Stimulated activated CD4-positive, alpha-beta T cell treated with anti-CD3 and anti-CD28 coated beads, Interleukin-4, amount 100 ng/mL, for 48 hours (primary cell): ENCODE results near the gene UPF1.
"Not testable (repeated sequence)": the region's sequence is repeated elsewhere in the genome, so short reads cannot be mapped to it uniquely, and the experiment has no call there.

ENCODE experiments used
- DNase-seq, 2 donors: peaks; one replicate each; pipeline ENCODE4 v3.0.0-alpha.2; 2020; ENCODE audit warnings: low read depth in 2 of 2

Gene UPF1

GRCh38 chr19:18898607-18899408 lies 67.0 kb downstream of the UPF1 start:
- no peak for DNase-seq

DNA sequence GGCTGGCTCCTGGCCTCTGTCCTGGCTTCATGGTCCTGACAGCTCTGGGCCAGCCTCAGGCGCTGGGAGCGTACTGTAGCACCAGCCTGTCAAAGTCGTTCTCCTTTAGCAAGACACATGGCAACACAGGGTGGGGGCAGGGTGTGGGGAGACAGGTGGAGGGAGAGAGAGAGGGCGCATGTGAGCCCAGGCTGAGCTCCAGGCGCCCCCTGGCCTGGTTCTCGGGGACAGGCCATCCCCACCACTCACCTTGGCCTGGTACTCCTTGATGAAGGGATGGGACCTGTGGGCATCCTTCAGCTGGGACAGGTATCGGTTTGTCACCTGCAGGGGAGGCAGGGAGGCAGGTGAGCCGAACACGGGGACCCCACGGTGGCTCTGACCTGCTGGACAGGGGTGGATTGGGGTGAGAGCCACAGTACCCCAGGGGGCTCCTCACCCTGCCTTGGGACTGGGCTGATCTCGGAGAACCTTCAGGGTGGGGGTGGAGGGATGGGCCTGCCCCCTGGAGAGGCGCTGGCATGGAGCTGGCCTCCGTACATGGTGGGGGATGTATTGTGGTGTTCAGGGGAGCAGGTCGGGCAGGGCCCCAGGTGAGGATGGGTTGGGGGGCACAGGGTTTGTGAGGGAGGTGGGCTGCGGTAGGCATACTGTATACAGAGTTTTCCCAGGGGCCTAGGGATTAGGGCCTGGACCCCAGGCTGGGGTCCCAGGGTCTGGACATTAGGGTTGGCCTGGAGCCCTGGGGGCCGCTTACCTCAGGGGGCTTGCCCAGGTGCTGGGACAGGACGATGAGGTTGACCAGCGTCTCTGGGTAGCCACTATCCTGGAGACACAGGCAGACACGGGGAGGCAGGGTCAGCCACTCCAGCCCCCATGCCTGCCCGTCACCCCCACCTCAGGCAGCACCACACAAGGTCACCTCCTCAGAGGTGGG lies 68.1 kb downstream of the UPF1 start:
- DNase-seq: no peak

DNA sequence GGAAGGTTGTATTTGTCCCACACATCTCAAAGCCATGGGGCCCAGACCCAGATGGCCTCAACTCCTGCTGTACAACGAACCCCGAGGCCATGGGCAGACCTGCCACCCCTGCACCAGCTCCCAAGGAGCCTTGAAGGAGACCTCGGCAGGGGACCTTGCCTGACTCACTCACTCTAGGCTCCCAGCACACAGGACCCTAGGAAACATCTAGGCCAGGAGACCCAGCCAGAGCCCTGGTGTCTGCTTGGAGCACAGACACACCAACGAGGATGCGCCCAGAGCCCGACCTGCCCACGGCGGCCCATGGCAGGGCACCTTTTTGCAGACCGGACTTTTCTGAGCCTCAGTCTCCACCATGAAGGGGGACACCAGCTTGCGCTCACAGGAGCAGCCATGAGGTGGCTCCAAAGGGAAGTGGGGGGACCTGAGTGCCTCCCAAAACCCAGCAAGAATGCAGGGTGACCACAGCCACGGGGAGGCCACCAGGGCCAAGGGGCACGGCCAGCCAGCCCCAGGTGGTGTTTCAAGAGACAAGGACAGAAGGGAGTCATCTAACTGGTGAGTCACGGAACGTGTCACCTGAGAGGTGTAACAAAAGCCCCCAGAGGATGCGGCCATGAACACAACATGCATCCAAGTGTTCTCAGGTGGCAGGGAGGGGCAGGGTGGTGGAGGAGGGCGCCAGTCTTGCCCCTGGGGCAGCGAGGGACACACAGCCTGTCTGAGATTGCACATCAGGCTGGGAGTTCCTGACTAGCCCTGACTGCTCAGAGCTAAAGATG lies 69.1 kb downstream of the UPF1 start:
- no peak for DNase-seq

DNA sequence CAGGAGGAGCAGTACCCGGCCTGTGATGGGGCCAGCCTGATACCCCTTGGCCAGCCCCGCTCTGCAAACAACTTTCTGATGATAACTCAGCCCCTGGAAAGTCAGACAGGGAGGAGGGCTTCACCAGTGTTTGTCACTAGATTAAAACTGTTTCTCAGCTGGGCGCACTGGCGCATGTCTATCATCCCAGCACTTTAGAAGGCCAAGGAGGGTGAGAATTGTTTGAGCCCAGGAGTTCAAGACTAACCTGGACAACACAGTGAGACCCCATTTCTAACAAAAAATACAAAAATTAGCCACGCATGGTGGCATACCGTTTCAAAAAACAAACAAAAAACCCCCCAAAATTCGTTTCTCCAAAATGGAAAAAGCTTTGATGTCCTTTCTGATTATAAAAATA lies 69.7 kb downstream of the UPF1 start:
- no peak for DNase-seq

GRCh38 chr19:18902519-18902918 lies 70.8 kb downstream of the UPF1 start:
- DNase-seq: not testable (repeated sequence)

DNA sequence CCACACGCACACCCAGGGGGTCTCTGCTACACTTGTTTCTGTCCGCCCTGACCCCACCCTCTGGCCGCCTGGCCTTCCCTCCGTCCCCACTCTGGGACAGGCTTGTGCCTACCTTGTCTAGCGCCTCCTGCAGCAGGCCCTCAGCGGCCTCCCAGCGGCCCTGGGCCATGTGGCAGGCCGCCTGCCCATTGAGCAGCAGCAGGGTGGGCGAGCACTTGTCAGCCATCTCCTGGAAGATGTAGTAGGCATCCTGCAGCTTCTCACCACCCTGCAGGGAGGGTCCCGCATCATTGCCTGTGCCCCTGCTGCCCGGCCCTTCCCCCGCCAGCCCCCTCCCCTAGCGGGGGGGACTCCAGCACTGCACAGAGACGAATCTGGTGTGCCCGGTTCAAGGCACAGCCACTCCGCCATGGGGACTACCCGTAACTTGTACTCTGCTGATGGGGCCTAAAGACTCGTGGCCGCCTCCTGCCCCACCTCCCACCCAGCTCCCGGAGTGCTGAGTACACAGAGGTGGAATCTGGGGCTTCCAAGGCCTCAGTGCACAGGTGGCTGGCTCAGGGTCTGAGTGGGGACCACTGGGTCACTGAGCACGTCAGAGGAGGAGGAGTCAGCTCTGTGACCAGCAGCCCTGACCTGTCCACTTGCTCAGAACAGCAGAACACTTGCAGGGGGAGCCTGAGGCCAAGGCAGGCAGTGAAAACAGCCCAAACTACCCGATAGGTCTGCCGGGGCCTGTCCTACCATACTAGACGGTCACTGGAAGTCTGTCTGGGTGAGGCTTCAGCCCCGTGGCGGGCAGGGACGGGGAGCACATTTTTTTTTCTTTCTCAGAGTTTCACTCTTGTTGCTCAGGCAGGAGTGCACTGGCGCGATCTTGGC lies 71.6 kb downstream of the UPF1 start:
- no peak for DNase-seq

DNA sequence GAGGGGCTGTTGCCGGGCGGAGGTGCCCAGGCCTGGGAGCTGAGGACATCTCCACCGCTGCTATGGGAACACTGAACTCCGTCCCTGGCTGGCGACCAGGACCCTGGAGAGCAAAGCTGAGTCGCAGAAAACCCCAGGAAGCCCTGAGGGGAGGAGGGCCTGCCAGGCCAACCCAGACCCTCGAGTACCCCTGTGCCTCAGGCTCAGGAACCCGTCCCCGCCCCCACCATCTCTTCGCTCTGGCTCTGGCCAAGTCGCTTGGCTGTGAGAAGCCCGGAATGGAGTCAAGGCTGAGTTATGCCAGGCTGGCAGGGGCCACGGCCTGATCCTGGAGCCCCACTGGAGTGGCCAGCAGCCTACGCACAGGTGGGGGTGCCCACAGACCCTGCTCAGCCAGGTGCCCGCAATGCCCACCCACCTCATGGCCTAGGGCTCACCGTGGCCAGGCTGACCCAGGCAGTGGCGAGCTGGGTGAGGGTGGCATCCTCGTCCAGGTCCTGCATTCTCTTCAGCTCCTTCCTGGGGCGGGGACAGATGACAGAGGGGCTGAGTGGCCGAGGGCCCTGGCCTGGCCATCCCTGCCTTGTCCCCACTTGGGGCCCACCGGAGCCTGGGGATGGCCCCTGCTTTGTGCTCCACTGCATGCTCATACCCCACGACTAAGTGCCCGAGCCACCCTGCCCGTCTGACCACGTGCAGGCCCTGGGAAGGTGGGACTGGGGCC lies 72.7 kb downstream of the UPF1 start:
- no peak for DNase-seq

GRCh38 chr19:18905058-18905456 lies 73.3 kb downstream of the UPF1 start:
- no peak for DNase-seq

- no peak for DNase-seq
These were observed 73.9 kb downstream of the UPF1 start for GRCh38 chr19:18905513-18906236.

GRCh38 chr19:18906605-18907519 lies 75.1 kb downstream of the UPF1 start:
- no peak for DNase-seq

DNA sequence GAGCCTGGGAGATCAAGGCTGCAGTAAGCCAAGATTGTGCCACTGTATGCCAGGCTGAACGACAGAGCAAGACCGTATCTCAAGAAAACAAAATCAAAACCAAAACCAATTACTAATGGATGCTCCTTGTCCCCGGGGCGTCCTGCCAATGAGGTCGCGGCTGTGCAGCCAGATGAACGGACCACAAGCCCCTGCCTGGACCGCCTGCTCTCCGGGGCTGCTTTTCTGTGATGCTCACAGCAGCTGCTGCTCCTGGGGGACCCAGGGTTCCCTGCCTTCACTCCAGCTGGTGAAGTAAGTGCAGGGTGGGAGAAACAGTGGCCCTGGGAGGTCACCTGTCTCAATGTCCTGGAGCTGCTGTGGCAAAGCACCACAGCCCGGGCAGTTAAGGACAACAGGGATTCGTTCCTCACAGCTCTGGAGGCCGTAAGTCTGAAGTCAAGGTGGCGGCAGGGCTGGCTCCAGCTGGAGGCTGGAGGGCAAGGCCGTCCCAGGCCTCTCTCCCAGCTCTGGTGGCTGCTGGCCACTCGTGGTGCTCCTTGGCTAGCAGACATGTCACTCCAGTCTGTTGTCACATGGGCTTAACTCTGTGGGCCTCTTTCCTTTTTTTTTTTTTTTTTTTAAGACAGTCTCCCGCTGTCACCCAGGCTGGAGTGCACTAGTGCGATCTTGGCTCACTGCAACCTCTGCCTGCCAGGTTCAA lies 77.3 kb downstream of the UPF1 start:
- DNase-seq: no peak

- DNase-seq: no peak
These were observed 78.3 kb downstream of the UPF1 start for GRCh38 chr19:18910010-18910409.

GRCh38 chr19:18910801-18911436 lies 79.2 kb downstream of the UPF1 start:
- DNase-seq: no peak

DNA sequence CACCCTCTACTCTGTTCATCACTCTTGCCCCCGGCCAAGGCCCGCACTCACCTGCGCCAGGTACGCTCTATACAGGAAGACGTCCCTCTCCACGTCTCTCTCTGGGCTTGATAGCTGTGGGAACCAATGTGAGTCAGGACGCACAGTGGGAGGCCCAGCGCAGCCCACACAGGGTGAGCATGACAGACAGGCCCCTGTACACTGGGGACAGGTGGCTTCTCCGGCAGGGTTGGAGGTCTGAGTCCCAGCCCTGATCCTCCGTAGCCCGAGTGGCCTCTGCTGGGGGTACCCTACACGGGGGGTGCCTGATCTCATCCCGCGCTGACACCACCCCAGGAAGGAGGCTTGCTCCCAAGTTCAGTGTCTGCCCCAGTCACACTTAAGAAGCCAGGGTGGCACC lies 81.2 kb downstream of the UPF1 start:
- no peak for DNase-seq

DNA sequence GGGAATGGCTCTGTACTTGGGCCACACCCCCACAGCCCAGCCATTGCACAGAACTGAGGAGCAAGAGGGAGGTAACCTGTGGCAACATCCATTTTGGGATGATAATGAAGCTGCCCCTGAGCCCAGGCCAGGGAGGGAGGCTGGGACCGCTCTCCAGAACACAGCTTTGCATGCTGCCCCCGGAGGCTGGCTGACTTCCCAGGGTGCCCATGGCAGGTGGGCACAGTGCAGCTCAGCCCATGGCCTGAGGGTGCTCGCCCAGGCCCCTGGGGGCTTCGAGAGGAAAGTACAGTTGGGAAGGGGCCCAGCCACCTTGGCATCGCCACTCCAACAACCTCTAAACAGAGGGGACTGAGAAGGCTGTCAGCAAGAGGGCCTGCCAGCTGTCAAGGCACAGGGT lies 81.7 kb downstream of the UPF1 start:
- DNase-seq: no peak

- DNase-seq: peak in 1 of 2 donors; percentile 34
These were observed 83.9 kb downstream of the UPF1 start for GRCh38 chr19:18915639-18916038.

- DNase-seq: not testable (repeated sequence)
These were observed 85.8 kb downstream of the UPF1 start for GRCh38 chr19:18917593-18917992.
